HG03175 (cell line): ENCODE measurements around the gene ARID5A.

Source experiments
- ATAC-seq: cut with Tn5 transposase; IDR thresholded peaks from one replicate; pipeline ENCODE4 v1.9.1; 2021; ENCODE audit warnings: mild to moderate bottlenecking, moderate library complexity; ENCODE audit not compliant: unreplicated experiment

The ARID5A gene

DNA sequence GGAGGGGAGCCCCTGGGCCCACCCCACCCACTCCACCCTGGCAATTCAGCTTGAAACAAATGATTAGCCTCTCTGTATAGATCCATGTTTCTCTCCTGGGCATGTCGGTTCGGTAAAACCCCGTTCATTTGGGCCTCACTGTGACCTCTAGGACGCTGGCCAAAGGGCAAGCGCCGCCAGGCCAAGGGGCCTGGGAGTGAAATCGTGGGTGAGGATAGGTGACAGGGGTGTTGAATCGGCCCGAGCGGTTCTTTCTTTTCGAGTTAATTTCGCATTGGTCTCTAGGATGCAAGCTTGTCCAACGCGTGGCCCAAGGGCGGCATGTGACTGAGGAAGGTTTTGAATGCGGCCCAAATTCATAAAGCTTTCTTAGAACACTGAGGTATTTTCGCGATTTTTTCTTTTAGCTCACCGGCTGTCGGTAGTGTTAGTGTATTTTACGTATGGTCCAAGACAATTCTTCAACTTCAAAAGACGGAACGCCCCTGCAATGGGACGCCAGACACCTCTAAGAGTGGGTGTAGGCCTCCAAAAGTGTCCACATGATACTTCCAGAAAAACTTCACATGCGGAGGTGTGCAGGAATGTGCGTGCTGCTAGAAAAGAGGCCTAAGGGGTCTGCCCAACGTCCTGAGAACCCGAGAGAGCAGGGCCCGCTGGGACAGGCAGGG is 9.8 kb upstream of the ARID5A start:
- no peak for ATAC-seq

DNA sequence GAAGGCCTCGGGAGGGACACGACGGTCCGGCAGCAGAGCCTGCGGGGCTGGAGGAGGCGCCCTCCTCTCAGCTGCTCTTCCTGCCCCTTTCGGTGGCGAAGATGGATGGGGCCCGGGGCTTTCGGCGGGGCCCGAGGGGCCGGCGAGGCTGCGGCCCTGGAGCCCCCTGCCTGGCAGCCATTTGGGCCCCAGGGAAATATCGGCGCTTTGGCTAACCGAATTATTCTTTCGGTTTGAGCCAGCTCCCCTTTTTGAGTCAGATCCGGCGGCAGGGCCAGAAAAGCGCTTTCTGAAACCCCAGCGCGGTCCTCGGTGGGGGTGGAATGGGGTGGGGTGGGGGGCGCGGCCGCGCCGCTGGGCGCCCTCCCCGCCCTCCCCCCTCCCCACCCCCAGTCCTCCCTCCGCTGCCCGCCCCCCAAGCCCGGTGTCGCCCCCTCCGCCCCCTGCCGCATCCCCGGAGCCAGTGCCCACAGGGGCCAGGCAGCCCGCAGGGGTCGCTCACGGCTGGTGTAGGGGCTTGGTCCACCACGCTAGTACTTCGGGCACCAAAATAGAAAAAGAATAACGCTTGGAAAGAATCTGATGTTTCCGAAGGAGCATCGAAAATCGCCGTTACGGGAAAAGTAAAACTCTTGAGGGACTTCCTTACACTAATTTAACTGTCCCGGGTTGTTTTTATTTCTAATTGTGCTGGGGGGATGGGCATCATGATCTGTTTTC is 9.1 kb upstream of the ARID5A start:
- ATAC-seq = peak; percentile 36

DNA sequence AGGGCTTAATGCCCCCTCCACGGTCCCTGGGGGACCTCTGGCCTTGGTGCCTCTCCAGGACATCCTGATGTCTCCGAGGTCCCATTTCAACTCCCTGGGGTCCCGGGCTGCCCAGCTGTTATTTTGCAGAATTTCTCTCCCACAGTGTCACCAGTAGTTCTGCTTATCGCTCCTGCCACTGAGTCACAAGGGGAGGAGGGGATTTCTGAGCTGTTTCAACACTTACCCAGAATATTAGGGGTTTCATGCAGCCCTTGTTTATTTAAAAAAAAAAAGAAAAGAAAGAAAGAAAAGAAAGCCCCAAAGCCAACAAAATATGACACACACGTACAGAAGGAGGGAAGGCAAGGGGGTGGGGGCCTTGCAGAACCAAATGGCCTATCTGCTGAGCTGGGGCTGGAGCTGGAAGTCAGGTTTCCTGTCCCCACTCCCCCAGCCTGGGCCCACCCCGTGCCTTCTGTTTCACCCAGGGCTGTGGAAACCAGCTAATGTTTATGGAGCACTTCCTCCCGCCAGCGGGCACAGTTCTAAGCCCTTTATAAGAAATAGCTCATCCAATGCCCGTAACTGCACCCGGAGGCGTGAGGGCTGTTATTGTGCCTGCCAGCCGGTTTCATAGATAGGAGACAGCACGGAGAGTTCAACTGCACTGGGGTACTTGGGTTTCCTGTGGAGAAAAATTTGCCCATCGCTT is 8.4 kb upstream of the ARID5A start:
- no peak for ATAC-seq

DNA sequence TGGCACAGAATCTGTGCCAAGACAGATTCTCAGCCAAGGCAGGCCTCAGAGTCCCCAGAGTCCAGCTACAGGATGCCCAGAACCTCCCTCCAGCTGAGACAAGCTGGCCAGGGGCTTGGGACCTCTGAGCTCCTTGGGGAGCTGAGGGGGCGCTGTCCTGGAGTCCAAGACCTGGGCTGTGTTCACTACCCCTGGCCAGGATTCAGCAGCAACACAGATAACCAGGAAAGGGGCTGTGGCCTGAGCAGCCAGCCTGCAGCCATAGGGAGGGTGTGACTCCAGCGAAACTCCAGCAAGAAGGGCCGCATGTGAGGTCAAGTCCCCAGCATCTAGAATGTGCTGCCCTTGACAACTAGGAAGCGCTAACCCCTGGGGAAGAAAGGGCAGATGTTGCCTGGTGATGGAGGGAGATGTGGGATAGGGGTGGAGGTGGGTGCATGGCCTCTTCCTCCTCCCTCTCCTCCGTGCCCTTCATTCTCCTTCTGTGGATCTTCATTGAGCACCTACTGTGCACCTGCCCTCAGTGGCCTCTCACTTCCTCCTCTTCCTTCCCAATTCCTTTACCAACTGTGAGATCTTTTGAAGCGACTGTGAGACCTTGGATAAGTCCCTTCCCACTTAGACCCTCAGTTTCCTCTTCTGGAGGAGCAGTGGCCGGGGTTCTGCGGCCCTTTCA is 7.7 kb upstream of the ARID5A start:
- ATAC-seq = no peak

DNA sequence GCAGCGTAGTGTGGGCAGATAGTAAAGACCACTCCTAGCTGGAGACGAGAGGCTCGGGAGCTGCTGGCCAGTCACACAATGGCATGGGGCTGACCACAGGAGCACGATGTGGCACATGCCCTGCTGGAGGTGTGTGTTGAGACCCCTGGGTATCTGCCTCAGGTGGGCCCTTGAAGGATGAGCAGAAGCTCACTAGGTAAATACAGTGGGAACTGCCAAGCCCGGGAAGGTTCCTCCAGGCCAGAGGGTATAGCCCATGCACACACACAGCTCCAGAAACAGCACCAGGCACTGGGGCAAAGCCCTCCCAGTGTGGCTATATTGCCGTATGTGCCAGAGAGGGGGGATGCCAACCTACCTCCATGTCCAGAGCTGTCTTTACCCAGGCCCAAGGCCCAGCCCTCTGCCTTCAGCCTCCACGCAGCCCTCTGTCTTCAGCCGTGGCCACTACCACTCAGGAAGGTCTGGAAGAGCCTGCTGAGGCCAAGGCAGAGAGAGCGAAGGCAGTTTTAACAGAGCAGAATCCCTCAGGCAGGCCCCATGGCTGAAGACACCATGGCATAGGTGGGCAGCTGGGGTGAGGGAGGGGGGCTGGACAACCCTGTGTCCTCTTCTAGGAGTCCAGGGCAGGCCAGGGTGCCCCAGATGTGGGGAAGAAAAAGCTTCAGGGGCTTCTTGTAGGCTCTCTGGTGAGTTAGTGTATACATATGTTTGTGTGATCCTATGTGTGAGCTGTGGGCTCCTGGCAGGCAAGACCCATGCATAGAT is 7.0 kb upstream of the ARID5A start:
- ATAC-seq = no peak

DNA sequence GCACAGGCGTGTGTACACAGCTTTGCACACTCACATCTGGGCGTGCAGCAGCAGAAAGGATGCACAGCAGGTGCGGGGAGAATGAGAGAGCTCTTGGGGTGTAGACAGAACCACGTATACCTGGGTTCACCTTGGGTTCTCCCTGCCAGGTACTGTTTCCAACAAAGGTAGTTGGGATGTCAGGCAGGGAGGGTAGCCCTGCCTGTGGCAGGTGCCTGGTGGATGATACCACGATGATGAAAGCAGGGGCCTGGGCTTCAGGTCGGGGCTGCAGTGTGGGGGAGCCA is 6.5 kb upstream of the ARID5A start:
- ATAC-seq = no peak

DNA sequence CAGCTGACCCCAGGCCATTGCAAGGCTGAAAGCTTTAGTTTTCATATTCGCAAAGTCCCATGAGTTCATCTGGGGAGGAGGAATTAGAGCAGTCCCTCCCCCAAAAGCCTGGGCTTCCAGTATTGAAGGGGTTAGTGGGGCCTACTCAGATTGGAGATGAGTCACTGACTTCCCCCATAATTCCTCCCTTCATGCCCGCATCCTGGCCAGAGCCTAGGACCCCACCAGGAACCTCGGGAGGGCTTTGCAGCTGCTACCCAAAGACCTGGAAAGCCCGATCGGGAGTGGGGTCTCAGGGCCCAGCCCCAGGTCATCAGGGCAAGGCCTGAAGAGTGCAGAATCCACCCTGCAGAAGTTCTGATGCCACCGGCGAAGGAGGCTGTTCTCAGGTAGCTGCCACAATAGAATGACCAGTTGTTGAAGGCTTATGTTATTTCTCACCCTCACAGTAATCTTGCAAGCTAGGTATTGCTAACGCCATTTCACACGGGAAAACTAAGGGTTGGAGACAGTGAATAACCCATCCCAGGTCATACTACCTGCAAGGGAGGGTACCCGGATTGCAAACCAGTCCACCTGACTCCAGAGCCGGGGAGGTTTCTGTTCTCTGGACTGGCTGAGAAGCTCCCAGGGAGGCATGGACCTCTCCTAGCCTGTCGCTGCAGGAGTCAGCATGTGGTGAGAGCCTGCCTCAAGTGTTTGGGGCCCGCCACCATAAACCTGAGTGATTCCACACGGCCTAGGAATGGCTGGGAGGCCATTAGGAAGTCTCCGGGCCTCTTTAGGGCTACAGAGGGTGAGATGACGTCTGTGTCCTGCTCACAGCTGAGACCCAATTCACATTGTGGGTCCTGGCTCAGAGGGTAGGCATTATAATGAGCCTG is 5.8 kb upstream of the ARID5A start:
- no peak for ATAC-seq

DNA sequence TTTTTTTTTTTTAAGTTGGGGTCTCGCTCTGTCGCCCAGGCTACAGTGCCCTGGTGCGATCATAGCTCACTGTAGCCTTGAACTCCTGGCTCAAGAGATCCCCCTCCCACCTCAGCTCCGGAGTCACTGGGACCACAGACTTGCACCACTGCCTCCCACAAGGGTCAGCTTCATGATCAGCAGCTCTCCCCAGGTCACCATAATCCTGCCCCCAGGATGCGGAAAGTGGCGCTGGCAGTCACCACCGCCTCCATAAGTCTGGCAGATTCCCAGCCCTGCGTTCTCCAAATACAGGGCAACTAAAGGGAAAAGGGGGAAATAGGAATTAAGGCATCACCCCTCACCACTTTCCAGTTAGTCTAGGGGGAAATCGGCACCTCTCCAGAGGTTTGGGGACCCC is 5.2 kb upstream of the ARID5A start:
- ATAC-seq = no peak

DNA sequence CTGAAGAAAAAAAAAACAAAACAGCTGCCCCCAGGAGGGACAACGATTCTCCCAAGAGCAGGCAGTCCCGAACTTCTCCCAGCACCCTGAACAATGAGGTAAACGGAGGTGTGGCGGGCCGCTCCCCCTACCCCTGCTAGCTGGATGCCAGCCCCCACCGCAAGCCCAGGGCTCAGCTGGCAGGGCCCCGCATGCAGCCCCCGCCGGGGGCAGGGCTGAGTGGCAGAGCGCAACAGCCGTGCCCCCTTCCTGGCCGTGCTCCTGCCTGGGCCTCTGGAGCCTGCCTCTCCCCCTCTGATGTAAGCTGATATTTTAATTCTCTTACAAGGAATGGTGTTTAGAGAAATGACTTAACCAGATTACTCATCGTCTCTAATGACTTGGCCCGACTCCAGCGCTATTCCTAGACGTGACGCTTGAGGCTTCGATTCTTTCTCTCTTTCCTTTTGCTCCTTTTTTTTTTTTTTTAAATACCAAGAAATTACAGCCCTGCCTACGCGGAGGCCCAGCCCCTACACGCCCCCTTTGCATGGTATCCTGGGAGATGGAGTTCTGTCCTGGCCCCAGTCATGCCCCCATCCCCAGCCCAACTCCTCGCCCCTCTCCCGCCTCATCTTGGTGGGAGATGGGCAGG is 4.6 kb upstream of the ARID5A start:
- no peak for ATAC-seq

DNA sequence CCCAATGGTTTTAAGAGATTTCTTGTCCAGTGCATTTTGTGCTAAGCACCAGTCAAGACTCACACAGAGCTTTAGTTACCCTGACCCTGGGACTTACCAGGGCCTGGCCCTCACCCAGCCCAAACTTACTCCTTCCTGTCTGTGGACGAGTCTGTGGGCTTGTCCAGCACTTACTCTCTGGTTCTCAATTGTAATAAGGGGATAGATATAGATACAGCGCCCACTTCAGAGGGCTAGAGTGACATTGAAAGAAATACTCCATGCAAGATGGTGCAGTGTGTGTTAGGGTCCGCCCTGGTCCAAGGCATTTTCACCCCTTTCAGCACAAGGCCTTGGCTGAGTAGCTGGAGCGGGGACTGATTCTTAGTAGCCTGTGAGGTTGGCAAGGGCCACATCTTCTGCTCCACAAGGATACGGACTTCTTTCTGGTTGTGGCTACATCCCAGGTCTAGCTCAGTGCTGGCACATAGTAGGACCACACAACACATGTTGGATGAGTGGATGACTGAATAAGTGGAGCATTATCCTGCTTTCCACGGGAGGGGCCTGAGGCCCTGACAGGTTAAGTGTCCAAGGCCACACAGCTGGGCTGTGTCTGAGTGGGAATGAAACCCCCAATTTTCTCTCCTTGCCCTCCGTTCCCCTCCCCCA is 3.8 kb upstream of the ARID5A start:
- ATAC-seq = no peak

DNA sequence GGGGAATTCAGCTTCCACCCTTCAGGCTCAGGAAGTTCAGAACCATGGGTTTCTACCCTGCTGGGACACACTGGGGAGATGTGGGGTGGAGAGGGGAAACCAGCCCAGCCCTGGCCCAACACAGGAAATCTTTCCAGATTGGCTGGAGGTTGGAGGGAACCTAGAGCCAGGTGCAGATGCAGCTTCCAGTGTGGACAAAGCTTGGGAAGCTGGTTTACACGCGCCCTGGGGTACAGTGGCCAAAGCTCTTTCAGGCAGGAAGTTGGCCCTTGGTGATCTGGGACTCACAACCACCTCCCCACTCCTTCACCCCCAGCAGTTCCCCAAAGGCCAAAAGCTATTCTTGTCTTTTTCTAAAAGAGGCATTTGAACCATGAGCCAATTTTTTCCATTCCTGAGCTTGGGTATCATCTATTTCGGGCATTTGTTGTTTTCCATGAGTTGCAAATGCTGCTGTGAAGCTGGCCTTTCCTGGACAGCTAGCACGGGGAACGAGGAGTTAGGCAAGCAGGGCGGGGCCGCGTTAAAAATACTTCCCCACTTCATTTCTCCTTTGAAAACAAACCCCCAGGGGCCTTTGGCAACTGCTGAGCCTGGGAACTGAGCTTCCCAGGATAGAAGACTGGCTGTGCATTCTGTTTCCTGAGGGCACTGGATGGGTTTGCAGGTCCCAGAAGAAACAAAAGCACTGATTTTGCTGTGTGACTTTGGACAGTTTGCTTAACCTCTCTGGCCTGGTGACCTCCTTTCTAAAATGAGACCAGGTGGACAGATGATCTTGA is 3.1 kb upstream of the ARID5A start:
- ATAC-seq = no peak

DNA sequence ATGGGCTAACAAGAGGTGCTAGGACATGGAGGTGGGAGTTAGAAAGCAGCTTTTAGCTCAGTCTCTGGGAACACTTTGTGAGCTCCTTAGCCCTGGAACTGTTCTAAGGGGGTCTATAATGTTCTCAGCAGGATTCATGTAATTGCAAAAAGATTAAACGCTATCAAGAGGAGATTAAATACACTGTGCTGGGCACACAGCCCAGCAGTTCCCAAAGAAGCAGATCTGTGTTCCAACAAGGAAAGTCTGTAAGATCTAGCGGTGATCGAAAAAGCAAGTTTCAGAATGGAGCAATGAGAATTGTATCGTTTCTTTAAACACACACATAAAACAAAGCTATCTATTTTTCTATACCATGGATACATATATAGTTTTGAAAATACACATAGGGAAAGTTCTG is 2.4 kb upstream of the ARID5A start:
- no peak for ATAC-seq

DNA sequence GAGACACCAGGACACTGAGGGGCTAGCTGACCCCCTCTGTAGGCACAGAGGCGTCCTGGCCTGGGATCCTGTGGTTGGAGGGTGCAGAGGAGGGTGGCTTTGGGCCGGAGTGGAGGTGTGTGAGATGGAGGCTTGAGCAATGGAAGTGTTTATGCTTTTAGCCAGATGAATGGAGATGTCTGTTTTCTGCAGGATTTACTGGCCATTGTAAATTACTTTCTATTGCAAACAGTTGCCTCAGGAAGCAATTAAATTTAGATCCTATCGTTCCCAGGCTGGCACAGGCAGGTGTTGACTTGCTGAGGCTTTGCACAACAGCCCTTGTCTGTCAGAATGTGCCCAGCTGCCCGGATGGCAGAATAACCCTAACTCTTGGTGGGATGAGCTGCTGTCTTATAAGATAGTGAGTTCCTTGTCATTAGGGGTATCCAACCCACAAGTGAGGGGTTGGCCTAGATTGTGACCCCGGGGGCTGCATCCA is 1.8 kb upstream of the ARID5A start:
- ATAC-seq = no peak

DNA sequence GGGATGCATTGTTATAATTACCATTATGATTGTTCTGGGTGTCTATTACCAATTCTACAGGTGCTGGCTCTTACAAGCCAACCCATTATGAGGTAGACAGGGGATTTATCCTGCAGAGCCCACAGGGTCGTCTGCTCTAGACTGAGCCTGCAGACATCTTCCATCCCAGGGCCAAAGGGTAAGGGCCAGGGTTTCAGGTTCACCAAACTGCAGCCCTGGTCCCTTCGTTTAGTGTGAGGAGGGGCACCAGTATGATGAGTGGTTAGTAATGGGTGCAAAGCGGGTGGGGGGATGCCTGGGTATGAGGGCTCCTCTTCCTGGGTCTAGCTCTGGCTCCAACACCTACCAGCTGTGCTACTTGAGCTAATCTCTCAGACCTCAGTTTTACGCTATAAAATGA is 1.2 kb upstream of the ARID5A start:
- ATAC-seq = no peak

DNA sequence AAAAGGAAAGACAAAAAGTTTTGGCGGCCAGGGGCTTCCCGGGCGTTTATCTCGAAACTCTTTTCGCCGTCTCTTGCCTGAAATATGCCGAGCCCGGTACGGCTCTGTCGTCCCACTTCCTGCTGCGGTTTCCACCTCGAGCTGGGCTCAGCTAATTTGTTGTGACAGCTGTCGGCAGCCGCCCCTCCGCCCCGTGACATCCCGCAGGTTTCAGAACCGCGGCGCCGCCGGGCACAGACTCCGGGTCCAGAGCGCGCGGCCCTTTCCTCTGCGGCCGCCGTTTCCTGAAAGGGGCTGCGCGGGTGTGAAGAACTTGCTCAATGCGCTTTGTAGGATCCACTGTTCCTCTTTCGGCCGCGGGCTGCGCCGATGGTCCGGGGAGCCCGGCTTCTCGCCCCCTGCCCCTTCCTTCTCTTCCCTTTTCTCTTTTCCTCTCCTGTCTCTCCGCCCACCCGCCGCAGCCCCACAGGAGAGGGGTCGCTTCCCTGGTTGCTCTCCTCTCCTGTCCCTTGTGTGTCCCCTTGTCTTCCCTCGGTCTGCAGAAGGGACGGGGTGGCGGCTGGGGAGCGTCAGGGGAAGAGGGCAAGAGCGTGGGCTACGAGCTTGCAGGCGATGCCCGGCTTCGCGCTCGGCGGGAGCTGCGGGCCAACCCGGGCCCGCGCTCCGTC is 648 bp downstream of the ARID5A start:
- peak; percentile 65 for ATAC-seq

DNA sequence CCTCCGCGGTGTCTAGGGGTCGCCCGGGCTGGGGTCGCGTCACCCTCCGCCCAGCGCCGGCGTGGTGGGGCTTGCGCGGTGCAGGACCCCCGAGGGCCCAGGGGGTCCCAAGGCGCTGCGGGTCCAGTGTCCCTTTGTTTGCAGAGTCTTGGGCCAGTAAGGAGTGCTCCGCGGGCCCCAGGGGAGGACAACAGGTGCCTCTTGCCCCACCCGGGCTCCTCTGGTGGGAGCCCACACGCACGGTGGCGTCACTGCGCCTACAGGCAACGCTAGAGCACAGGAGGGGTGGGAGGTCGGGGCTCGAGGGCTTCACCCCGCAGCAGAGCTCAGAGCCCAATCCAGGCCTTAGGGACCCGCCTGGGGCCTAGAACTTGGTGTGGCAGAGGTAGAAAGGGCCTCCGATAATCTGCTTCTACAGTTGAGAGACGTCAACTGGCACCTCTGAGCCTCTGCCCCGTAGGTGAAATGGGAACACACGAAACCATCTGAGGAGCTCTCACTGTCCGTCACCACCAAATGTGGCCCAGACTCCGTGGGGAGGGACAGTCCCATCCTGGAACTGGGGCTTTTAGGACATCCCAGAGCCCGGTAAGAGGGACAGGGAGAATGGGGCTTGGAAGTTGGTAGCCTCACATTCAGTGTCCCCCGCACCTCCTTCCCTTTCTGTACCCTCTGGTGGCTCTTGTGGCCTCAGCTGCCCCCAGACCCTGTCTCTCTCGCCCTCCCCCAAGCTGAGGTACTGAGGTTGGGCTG is 1.4 kb downstream of the ARID5A start:
- ATAC-seq = no peak
